Nephron (organoid): Measurements from ENCODE around the gene MRPL40.

Experiments
- H3K27ac Mint-ChIP-seq, 3 experiments: 2 replicates each; pipeline ENCODE4 v1.8.0; 2020; ENCODE audit warnings: mixed read lengths in 3 of 3, mild to moderate bottlenecking in 2 of 3, moderate library complexity in 1 of 3
- H3K27me3 Mint-ChIP-seq: 2 replicates; pipeline ENCODE4 v1.8.0; 2021; ENCODE audit warnings: low read depth, mild to moderate bottlenecking, moderate library complexity, mixed read lengths
- H3K36me3 Mint-ChIP-seq: 2 replicates; pipeline ENCODE4 v1.8.0; 2020; ENCODE audit warnings: low read depth, mixed read lengths
- H3K4me1 Mint-ChIP-seq: 2 replicates; pipeline ENCODE4 v1.8.0; 2020; ENCODE audit warnings: mixed read lengths
- H3K4me3 Mint-ChIP-seq, 3 experiments: 2 replicates each; pipeline ENCODE4 v1.8.0; 2020; ENCODE audit warnings: mild to moderate bottlenecking in 3 of 3, mixed read lengths in 3 of 3, moderate library complexity in 2 of 3
- H3K9me3 Mint-ChIP-seq: 2 replicates; pipeline ENCODE4 v1.8.0; 2020; ENCODE audit warnings: mixed read lengths
- TF ChIP-seq, protein P1 (sequence below), 3 experiments: fragments of 200-600 bp; sonication (generic); IDR thresholded peaks; one replicate each; pipeline ENCODE4 v1.5.0; 2021; ENCODE audit warnings: antibody characterized with exemption in 3 of 3; ENCODE audit not compliant: unreplicated experiment in 3 of 3

The MRPL40 gene

DNA sequence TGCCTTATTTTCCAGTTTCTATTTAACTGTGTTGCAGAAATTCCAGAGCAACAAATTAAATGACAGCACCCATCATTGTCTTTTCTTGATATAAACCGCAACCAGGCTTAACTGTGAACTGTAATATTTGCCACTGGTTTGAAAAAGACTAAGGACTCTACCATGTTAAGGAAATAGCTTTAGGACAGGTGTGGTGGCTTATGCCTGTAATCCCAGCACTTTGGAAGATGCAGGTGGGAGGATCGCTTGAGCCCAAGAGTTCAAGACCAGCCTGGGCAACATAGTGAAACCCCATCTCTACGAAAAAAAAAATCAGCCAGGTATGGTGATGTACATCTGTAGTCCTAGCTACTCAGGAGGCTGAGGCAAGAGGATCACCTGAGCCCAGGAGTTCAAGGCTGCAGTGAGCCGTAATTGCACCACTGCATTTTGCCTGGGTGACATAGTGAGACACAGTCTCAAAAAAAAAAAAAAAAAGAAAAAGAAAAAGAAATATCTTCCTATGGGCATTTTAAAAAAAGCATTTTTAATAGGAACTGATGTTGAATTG lies 29.6 kb upstream of the MRPL40 start:
- TF ChIP-seq, protein P1, sequence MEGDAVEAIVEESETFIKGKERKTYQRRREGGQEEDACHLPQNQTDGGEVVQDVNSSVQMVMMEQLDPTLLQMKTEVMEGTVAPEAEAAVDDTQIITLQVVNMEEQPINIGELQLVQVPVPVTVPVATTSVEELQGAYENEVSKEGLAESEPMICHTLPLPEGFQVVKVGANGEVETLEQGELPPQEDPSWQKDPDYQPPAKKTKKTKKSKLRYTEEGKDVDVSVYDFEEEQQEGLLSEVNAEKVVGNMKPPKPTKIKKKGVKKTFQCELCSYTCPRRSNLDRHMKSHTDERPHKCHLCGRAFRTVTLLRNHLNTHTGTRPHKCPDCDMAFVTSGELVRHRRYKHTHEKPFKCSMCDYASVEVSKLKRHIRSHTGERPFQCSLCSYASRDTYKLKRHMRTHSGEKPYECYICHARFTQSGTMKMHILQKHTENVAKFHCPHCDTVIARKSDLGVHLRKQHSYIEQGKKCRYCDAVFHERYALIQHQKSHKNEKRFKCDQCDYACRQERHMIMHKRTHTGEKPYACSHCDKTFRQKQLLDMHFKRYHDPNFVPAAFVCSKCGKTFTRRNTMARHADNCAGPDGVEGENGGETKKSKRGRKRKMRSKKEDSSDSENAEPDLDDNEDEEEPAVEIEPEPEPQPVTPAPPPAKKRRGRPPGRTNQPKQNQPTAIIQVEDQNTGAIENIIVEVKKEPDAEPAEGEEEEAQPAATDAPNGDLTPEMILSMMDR (IDR thresholded peaks at IDR 0.05; ENCODE audit: unreplicated experiment in 3 of 3) = no peak
- Mint-ChIP-seq H3K9me3 (no peaks in the 10 kb centered on the region), H3K4me1 (no peaks in the 10 kb centered on the region), H3K27ac (no peak overlapping the region), H3K36me3 (peaks cover 59% of the 10 kb centered on the region), H3K27me3 (no peaks in the 10 kb centered on the region), H3K4me3 (no peak overlapping the region)

DNA sequence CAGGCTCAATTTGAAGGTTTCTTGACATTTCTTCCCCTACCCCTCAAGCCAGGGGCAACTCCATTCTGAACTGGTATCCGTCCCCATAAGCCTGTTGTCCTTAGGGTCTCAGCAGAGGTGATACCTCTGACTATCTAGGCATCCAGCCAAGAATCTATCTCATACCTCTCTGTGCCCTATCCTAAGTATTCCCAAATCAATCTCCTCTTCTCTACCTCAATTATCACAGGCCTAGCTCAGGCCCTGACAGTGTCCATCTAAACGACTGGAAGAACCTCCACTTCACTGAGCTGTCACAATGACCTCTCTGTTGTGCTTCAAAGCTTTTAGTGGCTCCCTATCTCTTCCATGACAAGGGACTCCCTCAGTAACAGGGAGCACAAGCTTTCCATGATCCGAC lies 27.7 kb upstream of the MRPL40 start:
- Mint-ChIP-seq H3K9me3 (no peaks in the 10 kb centered on the region), H3K4me3 (no peak overlapping the region), H3K27me3 (no peaks in the 10 kb centered on the region)

DNA sequence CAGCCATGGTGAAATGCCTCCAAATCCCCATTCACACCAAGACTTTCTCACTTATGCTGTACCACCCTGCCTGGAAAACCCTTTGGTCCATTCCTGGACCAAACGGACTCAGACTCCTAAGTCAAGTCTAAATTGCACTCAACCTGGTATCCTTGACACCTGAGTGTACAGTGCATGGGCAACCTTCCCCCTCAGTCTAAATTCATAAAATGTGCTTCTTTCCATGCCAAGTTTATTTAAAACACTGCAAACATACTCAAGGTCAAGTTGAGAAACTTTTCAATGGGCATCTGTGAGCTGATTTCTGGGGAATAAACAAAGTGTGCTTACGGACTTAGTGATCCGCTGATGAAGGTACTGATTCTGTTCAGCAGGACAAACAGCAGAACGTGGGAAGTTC lies 27.2 kb upstream of the MRPL40 start:
- H3K9me3 Mint-ChIP-seq = no peaks in the 10 kb centered on the region
- no peak overlapping the region for H3K4me3 Mint-ChIP-seq
- H3K36me3 Mint-ChIP-seq = peaks cover 63% of the 10 kb centered on the region
- H3K4me1 Mint-ChIP-seq = no peaks in the 10 kb centered on the region
- no peaks in the 10 kb centered on the region for H3K27me3 Mint-ChIP-seq
- no peak overlapping the region for H3K27ac Mint-ChIP-seq
- TF ChIP-seq, protein P1 (IDR thresholded peaks at IDR 0.05; ENCODE audit: unreplicated experiment in 3 of 3) = no peak

More for the DNA sequence above, 27.7 kb upstream of the MRPL40 start:
- Mint-ChIP-seq H3K27ac (no peak overlapping the region), H3K4me1 (no peaks in the 10 kb centered on the region), H3K36me3 (peaks cover 61% of the 10 kb centered on the region)
- TF ChIP-seq, protein P1 (IDR thresholded peaks at IDR 0.05; ENCODE audit: unreplicated experiment in 3 of 3) = no peak

DNA sequence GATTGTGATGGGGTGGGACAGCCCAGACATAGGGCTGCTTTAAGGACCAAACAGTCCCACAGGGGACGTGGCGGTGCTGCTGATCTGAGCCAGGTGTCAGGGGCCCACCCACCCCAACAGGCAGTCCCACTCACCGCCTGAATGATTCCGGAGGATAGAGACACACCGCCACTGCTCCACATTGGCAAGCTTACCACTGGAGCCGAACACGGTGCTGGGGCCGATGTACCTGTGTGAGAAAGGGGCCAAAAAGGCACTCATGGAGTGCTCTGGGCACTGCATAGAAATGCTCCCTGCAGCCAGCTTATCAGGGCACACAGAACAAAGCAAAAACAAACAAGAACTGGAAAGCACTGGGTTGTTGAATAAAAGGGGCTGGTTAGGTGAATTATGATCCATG lies 26.7 kb upstream of the MRPL40 start:
- H3K36me3 Mint-ChIP-seq = peaks cover 61% of the 10 kb centered on the region
- no peak overlapping the region for H3K4me3 Mint-ChIP-seq
- no peaks in the 10 kb centered on the region for H3K27me3 Mint-ChIP-seq
- TF ChIP-seq, protein P1 (IDR thresholded peaks at IDR 0.05; ENCODE audit: unreplicated experiment in 3 of 3) = no peak
- no peak overlapping the region for H3K27ac Mint-ChIP-seq
- H3K9me3 Mint-ChIP-seq = no peaks in the 10 kb centered on the region
- H3K4me1 Mint-ChIP-seq = no peaks in the 10 kb centered on the region

DNA sequence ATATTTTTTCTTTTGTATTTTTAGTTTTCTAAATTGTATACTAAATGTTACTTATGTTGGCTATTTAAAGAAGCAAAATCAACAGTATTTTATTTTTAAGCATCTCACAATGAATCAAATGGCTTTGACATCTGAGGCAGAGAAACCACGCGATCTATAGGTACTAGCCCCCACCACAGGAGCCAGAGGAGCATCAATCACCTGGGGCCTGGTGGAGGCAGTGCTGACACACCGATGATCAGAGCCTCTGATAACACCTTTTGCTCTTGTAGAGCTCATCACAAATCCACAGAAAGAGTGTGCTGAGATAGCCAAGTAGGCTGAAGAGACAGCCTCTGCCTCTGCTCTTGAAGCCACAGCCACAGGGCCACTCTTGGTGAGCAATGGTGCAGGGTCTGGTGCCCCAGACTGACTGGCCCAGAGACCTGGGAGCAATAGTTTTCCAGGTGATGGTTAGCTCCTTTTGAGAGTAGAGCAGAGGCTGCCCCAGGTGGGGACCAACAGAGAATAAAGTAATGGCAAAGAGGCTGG lies 26.0 kb upstream of the MRPL40 start:
- Mint-ChIP-seq H3K4me1 (no peaks in the 10 kb centered on the region), H3K27me3 (no peaks in the 10 kb centered on the region), H3K4me3 (no peak overlapping the region), H3K27ac (no peak overlapping the region), H3K9me3 (no peaks in the 10 kb centered on the region), H3K36me3 (peaks cover 54% of the 10 kb centered on the region)
- TF ChIP-seq, protein P1 (IDR thresholded peaks at IDR 0.05; ENCODE audit: unreplicated experiment in 3 of 3) = no peak

DNA sequence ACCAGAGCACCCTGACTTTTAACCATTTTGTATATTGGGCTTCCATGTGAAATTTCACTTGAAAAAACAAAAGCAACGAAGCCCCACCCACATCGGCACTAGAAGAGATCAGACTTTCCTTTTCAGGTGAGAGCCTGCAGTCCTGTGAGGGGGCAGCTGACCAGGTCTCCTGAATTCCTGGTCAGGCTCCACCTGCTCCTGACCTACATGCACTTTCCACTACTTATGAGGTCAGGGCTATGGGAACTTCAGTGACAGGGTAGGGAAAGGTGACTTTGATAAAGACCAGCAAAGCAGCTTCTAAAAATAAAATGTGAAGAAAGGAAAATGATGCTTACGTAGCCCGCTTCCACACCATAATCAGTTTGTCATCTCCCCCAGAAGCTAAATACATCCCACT lies 25.5 kb upstream of the MRPL40 start:
- peaks cover 50% of the 10 kb centered on the region for H3K36me3 Mint-ChIP-seq
- no peaks in the 10 kb centered on the region for H3K4me1 Mint-ChIP-seq
- TF ChIP-seq, protein P1 (IDR thresholded peaks at IDR 0.05; ENCODE audit: unreplicated experiment in 3 of 3) = no peak

More for the DNA sequence above, 25.5 kb upstream of the MRPL40 start:
- Mint-ChIP-seq H3K4me3 (no peak overlapping the region), H3K9me3 (no peaks in the 10 kb centered on the region), H3K27me3 (no peaks in the 10 kb centered on the region), H3K27ac (no peak overlapping the region)
